Measurements from ENCODE around the gene SYNE3.
A peak's percentile ranks its signal among the peaks of the same experiment; 100 is the strongest.

The SYNE3 gene

GRCh38 chr14:95535226-95536021 is 19.0 kb upstream of the SYNE3 start:
- Histone ChIP-seq H3K4me3 (peak overlapping the region; percentile 89), H3K36me3 (replicated peaks) (peaks cover 23% of the 10 kb centered on the region), H3K9me3 (no peaks in the 10 kb centered on the region), H3K27me3 (ENCODE audit: low read depth) (no peaks in the 10 kb centered on the region), H3K4me1 (peaks cover 37% of the 10 kb centered on the region)
- in situ Hi-C loops (cut with MboI; ENCODE audit: low sequenced_read_pairs), result no loop called here
- DNase-seq (ENCODE audit: low spot score in 2 of 2), result peak in 1 of 2 experiments; percentile 18

- Histone ChIP-seq H3K9me3 (no peaks in the 10 kb centered on the region), H3K36me3 (replicated peaks) (peaks cover 25% of the 10 kb centered on the region), H3K27me3 (ENCODE audit: low read depth) (no peaks in the 10 kb centered on the region), H3K4me1 (peaks cover 37% of the 10 kb centered on the region), H3K4me3 (peak within 1 kb of the TSS; percentile 89)
- DNase-seq (ENCODE audit: low spot score in 2 of 2), result peak; percentile 98 to 99
- in situ Hi-C loops (cut with MboI; ENCODE audit: low sequenced_read_pairs), result no loop called here
Observed at GRCh38 chr14:95534299-95535225, 18.1 kb upstream of the SYNE3 start, which contains the start of gene GLRX5. GLRX5 (plus strand) TSS chr14:95535050; CDS start chr14:95535090, 40 bp downstream.

GRCh38 chr14:95533822-95534221 is 17.4 kb upstream of the SYNE3 start:
- DNase-seq (ENCODE audit: low spot score in 2 of 2), result peak in 1 of 2 experiments; percentile 20
- Histone ChIP-seq H3K27me3 (ENCODE audit: low read depth) (no peaks in the 10 kb centered on the region), H3K9me3 (no peaks in the 10 kb centered on the region), H3K4me1 (peaks cover 37% of the 10 kb centered on the region), H3K36me3 (replicated peaks) (peaks cover 25% of the 10 kb centered on the region), H3K4me3 (peak overlapping the region; percentile 89)
- in situ Hi-C loops (cut with MboI; ENCODE audit: low sequenced_read_pairs), result no loop called here

DNA sequence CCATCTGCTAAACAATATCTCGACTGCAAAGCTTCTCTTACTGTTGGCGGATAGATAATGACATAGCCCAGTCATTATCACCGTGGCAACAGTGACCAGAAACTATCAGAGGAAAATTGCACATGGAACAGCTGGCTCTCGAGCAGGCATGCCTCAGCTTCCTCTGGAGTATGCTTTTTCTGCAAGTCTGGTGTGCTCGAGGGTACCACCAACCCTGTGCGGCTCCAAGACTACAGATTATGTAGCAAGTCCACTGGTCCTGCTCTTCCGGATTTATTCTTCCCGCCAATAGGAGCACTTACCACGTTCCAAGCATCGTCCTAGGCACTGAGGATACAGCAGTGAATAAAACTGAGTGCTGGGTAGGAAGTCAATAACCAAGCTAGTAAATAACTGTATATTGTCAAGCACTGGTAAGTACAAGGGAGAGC is 17.0 kb upstream of the SYNE3 start:
- H3K27me3 ChIP-seq (ENCODE audit: low read depth), result no peaks in the 10 kb centered on the region
- peak; percentile 61 to 63 for DNase-seq (ENCODE audit: low spot score in 2 of 2)
- peaks cover 37% of the 10 kb centered on the region for H3K4me1 ChIP-seq
- no peaks in the 10 kb centered on the region for H3K9me3 ChIP-seq
- in situ Hi-C loops (cut with MboI; ENCODE audit: low sequenced_read_pairs), result no loop called here
- peaks cover 25% of the 10 kb centered on the region for H3K36me3 ChIP-seq (replicated peaks)
- H3K4me3 ChIP-seq, result peak overlapping the region; percentile 89

DNA sequence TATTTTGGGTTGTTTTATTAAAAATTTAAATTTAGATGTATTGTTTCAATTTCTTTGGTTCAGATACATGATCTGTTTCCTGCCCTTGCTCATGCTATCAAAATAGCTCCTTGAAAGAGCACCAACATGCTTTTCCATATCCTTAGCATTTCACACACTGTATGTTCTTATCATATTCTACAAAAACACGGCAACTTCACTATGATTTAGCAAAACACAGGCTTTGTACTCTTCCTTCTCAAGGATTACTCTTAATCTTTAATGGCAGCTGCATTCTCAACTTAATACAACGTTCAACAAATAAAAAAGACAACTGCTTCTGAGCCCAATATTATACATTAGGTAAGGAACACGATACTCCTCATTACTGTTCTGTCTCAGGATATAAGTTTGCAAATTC is 15.5 kb upstream of the SYNE3 start:
- peaks cover 24% of the 10 kb centered on the region for H3K4me1 ChIP-seq
- H3K27me3 ChIP-seq (ENCODE audit: low read depth), result no peaks in the 10 kb centered on the region
- H3K4me3 ChIP-seq, result peak overlapping the region; percentile 89
- DNase-seq (ENCODE audit: low spot score in 2 of 2), result no peak
- peaks cover 25% of the 10 kb centered on the region for H3K36me3 ChIP-seq (replicated peaks)
- in situ Hi-C loops (cut with MboI; ENCODE audit: low sequenced_read_pairs), result no loop called here
- H3K9me3 ChIP-seq, result no peaks in the 10 kb centered on the region

DNA sequence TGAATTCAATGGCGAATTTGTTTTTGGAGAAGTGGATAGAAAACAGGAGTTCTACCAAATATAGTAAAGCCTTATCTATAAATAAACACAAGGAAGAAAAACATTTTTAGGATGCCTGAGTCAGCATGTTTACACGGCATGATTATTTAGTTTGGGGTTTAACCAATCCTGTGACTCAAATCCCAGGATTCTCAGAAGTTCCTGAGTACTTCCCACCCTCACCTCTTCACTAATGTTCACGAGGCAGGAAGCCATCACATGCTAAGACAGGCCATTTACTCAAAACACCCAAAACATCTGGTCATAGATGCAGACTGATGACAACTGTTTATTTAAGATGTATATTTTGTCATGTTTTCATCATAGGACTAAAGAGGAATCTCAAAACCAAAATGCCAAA is 15.0 kb upstream of the SYNE3 start:
- DNase-seq (ENCODE audit: low spot score in 2 of 2), result no peak
- Histone ChIP-seq H3K4me3 (no peak overlapping the region), H3K9me3 (no peaks in the 10 kb centered on the region), H3K27me3 (ENCODE audit: low read depth) (no peaks in the 10 kb centered on the region), H3K36me3 (replicated peaks) (peaks cover 25% of the 10 kb centered on the region), H3K4me1 (peaks cover 21% of the 10 kb centered on the region)
- in situ Hi-C loops (cut with MboI; ENCODE audit: low sequenced_read_pairs), result no loop called here

GRCh38 chr14:95530473-95531276 is 14.2 kb upstream of the SYNE3 start:
- in situ Hi-C loops (cut with MboI; ENCODE audit: low sequenced_read_pairs), result no loop called here
- H3K4me3 ChIP-seq, result no peak overlapping the region
- DNase-seq (ENCODE audit: low spot score in 2 of 2), result no peak
- no peaks in the 10 kb centered on the region for H3K27me3 ChIP-seq (ENCODE audit: low read depth)
- peaks cover 17% of the 10 kb centered on the region for H3K4me1 ChIP-seq
- peaks cover 25% of the 10 kb centered on the region for H3K36me3 ChIP-seq (replicated peaks)
- no peaks in the 10 kb centered on the region for H3K9me3 ChIP-seq

GRCh38 chr14:95529216-95529615 is 12.8 kb upstream of the SYNE3 start:
- in situ Hi-C loops (cut with MboI; ENCODE audit: low sequenced_read_pairs), result no loop called here
- DNase-seq (ENCODE audit: low spot score in 2 of 2), result no peak
- no peaks in the 10 kb centered on the region for H3K27me3 ChIP-seq (ENCODE audit: low read depth)
- H3K36me3 ChIP-seq (replicated peaks), result peaks cover 25% of the 10 kb centered on the region
- no peaks in the 10 kb centered on the region for H3K9me3 ChIP-seq
- no peak overlapping the region for H3K4me3 ChIP-seq
- peaks cover 17% of the 10 kb centered on the region for H3K4me1 ChIP-seq

- Histone ChIP-seq H3K4me3 (no peak overlapping the region), H3K4me1 (peaks cover 14% of the 10 kb centered on the region), H3K36me3 (replicated peaks) (peaks cover 19% of the 10 kb centered on the region), H3K27me3 (ENCODE audit: low read depth) (no peaks in the 10 kb centered on the region), H3K9me3 (no peaks in the 10 kb centered on the region)
- in situ Hi-C loops (cut with MboI; ENCODE audit: low sequenced_read_pairs), result no loop called here
- peak; percentile 24 to 49 for DNase-seq (ENCODE audit: low spot score in 2 of 2)
Observed at GRCh38 chr14:95527387-95528002, 11.0 kb upstream of the SYNE3 start.

- H3K4me3 ChIP-seq, result no peak overlapping the region
- peaks cover 7% of the 10 kb centered on the region for H3K4me1 ChIP-seq
- in situ Hi-C loops (cut with MboI; ENCODE audit: low sequenced_read_pairs), result no loop called here
- no peaks in the 10 kb centered on the region for H3K9me3 ChIP-seq
- no peak for DNase-seq (ENCODE audit: low spot score in 2 of 2)
- peaks cover 13% of the 10 kb centered on the region for H3K36me3 ChIP-seq (replicated peaks)
- H3K27me3 ChIP-seq (ENCODE audit: low read depth), result no peaks in the 10 kb centered on the region
Observed at GRCh38 chr14:95526483-95527386, 10.3 kb upstream of the SYNE3 start.

DNA sequence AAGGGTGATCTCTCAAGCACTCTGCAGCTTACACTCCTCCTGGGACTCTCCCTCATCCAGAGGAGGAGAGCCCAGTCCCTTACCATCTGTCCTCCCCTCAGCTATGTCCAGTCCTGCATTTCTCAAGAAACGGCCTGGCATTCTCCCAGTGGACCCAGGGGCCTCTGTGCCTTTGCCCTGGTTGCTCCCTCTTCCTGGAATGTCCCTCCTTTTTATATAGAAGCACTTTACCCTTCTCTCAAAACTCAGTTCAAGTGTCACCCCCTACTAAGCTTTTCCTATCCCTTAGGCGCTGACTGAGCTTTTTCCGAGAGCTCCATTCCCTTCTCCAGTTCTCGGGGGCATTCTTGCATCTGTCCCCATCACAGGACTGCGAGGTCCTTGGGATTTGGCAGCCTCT is 9.5 kb upstream of the SYNE3 start:
- H3K9me3 ChIP-seq, result no peaks in the 10 kb centered on the region
- DNase-seq (ENCODE audit: low spot score in 2 of 2), result no peak
- H3K36me3 ChIP-seq (replicated peaks), result peaks cover 6% of the 10 kb centered on the region
- H3K4me3 ChIP-seq, result no peak overlapping the region
- in situ Hi-C loops (cut with MboI; ENCODE audit: low sequenced_read_pairs), result no loop called here
- H3K27me3 ChIP-seq (ENCODE audit: low read depth), result no peaks in the 10 kb centered on the region
- H3K4me1 ChIP-seq, result peaks cover 2% of the 10 kb centered on the region; the same call in 1 of the 2 replicates
